BJ (cell line): Measurements from ENCODE around the gene C3orf20. TPM values are rescaled to one million over a fixed set of nuclear protein-coding genes. Genes with fewer than 3 reads are reported as not detected.

Experiments
- CTCF ChIA-PET: fragments of 350-600 bp; formaldehyde crosslinking; extraction: SDS; loops from one replicate; lab custom pipeline; 2021; ENCODE audit warnings: antibody characterized with exemption, inconsistent platforms; lab: Yijun Ruan, JAX
- POLR2A ChIA-PET: fragments of 300-600 bp; sonication (Branson Sonifier 250); formaldehyde crosslinking; extraction: SDS; loops from one replicate; lab custom pipeline; 2021; ENCODE audit warnings: antibody characterized with exemption; lab: Charles Lee
- DNase-seq: peaks from one replicate; pipeline ENCODE4 v3.0.0-alpha.2; 2011; ENCODE audit warnings: low read depth
- H3K27me3 ChIP-seq: 2 replicates; pipeline ENCODE4 v1.6.0; 2011; ENCODE audit warnings: low read length; ENCODE audit not compliant: control insufficient read depth, insufficient read depth
- H3K36me3 ChIP-seq: 2 replicates; pipeline ENCODE4 v1.5.1; 2011; ENCODE audit warnings: low read length; ENCODE audit not compliant: control insufficient read depth, insufficient read depth
- H3K4me3 ChIP-seq: 2 replicates; pipeline ENCODE4 v1.5.1; 2011; ENCODE audit warnings: low read depth, mild to moderate bottlenecking, control low read depth, low read length
- CTCF ChIP-seq: IDR thresholded peaks from 2 replicates; pipeline ENCODE4 v1.5.1; 2011; ENCODE audit warnings: low read depth, mild to moderate bottlenecking, control low read depth, inconsistent platforms, low read length, moderate library complexity; ENCODE audit not compliant: insufficient read depth
- polyA plus RNA-seq: library from polyadenylated mRNA; depleted of rRNA; stranded (reverse); fragments of >200 nt; gene quantifications from 2 replicates; pipeline ENCODE4 v1.2.3, GENCODE V29; 2011

Gene C3orf20
- polyA plus RNA-seq, 1 experiment: not detected

GRCh38 chr3:14701676-14702075 is 26.7 kb downstream of the C3orf20 start:
- Histone ChIP-seq H3K36me3 (no peaks in the 10 kb centered on the region), H3K4me3 (no peak overlapping the region), H3K27me3 (no peaks in the 10 kb centered on the region)
- TF ChIP-seq CTCF: no peak
- CTCF ChIA-PET: no interaction called here
- POLR2A ChIA-PET: no interaction called here
- DNase-seq: no peak

GRCh38 chr3:14703128-14703750 is 28.3 kb downstream of the C3orf20 start:
- H3K27me3 ChIP-seq: no peaks in the 10 kb centered on the region
- ChIA-PET CTCF (no interaction called here), POLR2A (no interaction called here)
- no peak for DNase-seq
- H3K4me3 ChIP-seq: no peak overlapping the region
- no peak for TF ChIP-seq CTCF
- no peaks in the 10 kb centered on the region for H3K36me3 ChIP-seq

- POLR2A ChIA-PET: no interaction called here
- no peak for DNase-seq
- Histone ChIP-seq H3K27me3 (no peaks in the 10 kb centered on the region), H3K4me3 (no peak overlapping the region), H3K36me3 (no peaks in the 10 kb centered on the region)
- CTCF ChIA-PET: no interaction called here
- no peak for TF ChIP-seq CTCF
Measured at GRCh38 chr3:14703791-14704190, 28.9 kb downstream of the C3orf20 start.

DNA sequence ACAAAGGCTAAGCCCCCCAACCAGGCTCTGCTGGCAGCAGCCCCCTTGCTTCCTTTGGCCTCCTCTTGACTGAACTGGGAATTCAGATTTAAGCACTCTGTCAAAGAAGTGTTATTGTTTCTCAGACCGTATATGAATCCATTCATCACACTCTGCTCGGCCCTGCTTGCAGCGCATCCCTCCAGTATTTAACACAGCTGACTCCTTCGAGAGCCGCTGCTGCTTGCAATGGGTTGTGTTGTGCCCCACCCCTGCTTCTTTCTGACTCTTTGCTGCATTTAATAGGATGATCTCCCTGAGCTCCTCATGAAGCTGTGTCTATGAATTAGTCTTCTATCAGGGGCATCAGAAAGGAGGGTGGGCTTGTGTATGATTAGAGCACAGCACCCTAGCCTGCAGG is 31.2 kb downstream of the C3orf20 start:
- Histone ChIP-seq H3K36me3 (no peaks in the 10 kb centered on the region), H3K4me3 (no peak overlapping the region), H3K27me3 (no peaks in the 10 kb centered on the region)
- DNase-seq: no peak
- ChIA-PET POLR2A (no interaction called here), CTCF (no interaction called here)
- no peak for TF ChIP-seq CTCF

GRCh38 chr3:14716591-14716990 is 41.6 kb downstream of the C3orf20 start:
- no peaks in the 10 kb centered on the region for H3K36me3 ChIP-seq
- POLR2A ChIA-PET: no interaction called here
- TF ChIP-seq CTCF: no peak
- DNase-seq: peak; percentile 39
- 0 out of 2 replicates have a peak, but pooled peaks cover 1% of the 10 kb centered on the region for H3K27me3 ChIP-seq
- no peak overlapping the region for H3K4me3 ChIP-seq
- CTCF ChIA-PET: no interaction called here
